Measurements from ENCODE around the gene TMPRSS11D.

- TF ChIP-seq POLR2A (IDR thresholded peaks at IDR 0.05; ENCODE audit: low read length), result no peak
- TF ChIP-seq GATA1 (IDR thresholded peaks at IDR 0.05; ENCODE audit: low read depth, low read length), result no peak
These were observed 9.1 kb upstream of the TMPRSS11D start for GRCh38 chr4:67892905-67893304.
